Skeletal muscle cell (primary cell): Measurements from ENCODE around the gene SLC12A7.

Experiments
- DNase-seq: peaks from one replicate; pipeline ENCODE4 v3.0.0-alpha.2; 2010; ENCODE audit warnings: low read depth
- H3K4me3 ChIP-seq: 2 replicates; pipeline ENCODE4 v1.5.1; 2011; ENCODE audit warnings: low read depth, mild to moderate bottlenecking, control low read depth, low read length, moderate library complexity

Gene SLC12A7

DNA sequence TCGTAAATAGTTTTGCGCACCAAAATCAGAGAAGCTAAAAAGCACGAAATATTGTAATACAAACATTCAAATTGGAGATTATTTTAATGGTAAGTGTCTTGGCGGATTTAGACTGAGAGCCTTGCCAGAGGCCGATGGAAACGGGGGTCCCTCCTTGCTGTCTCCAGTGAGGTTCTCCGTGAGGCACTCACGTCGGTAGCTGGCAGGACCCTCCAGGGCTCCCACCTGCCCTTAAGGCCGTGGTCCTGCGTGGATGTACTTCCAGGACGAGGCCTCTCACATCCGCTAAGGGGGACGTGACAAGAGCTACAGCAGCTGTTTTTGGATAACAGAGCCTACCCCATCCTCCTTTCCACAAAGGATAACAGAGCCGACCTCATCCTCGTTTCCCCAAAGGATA, 95.4 kb downstream of the SLC12A7 start:
- no peak for DNase-seq
- no peak overlapping the region for H3K4me3 ChIP-seq

DNA sequence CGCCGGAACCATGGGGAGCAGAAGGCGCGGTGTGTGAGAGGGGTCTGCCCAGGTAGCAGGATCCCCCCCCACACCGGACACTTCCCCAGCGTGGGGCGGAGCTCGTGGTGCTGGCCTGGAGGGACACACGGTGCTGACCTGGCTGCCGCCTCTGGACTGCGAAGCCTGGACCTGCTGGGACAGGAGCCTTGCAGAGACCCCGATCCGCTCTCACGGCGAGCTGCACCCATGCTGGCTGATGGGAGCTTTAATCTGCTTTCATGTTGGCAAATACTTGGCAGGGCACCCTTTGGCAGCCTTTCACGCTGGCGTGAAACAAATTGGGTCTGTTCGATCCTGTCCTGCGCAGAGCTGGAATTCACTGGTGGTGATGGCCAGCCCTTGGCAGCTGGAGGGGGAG, 95.8 kb downstream of the SLC12A7 start:
- DNase-seq = no peak
- H3K4me3 ChIP-seq = no peak overlapping the region

DNA sequence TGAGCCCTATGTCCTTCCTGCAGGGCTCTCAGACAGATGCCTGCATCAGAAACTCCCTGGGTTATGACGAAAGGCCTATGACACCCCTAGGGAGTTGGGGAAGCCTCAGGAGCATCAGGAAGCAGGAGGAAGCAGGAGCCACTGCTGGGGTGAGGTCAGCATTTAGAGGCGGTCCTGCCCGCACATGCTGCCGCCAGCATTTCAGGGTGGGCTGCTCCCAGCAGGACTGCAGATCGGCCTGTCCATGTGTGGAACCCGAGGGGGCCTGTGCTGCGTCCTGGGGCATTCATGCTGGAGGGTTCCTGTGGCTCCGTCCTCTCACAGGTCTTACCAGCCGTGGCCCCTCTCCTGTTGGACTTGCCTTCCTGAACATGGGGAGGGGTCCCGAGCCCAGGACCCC, 96.4 kb downstream of the SLC12A7 start:
- H3K4me3 ChIP-seq = no peak overlapping the region

DNA sequence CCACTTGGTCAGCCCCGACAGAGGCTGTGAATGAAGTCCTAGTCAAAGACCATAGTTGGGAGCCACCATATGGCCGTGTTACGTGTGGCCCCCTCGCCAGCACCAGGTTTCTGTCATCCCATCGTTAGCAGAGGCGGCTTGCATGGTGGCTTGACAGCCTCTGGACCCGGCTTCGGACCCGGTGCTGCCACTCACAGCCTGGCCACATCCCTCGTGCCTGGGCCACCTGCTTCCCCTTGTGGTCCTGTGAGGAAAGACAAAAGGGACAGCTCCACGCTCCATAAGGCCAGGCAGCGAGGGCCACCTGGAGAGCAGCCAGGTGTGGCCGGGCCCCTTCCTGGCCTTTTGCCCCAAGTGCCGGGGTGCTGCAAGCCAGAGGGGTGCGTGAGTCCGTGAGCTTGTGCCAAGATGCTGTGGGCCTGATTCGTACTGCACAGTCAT, 97.1 kb downstream of the SLC12A7 start:
- no peak for DNase-seq
- H3K4me3 ChIP-seq = no peak overlapping the region

More for the DNA sequence above, 96.4 kb downstream of the SLC12A7 start:
- DNase-seq = no peak

DNA sequence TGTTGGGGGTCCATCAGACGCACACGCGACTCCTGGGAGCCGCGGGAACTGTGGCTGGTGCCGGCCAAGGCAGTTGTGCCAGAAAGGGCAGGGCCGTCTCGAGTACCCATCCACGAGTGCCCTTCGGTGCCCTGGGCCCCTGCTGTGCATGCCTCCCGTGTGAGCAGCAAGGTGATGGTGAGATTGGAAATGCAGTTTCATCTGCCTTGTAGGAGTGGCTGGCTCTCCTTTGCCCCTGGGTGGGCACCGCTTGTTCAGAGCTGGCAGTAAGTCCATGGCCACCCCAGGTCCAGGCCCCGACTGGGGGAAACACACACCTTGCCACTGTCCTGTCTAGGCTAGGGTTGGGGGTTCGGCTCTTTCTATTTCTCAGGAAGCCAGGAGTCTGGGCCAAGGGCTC, 97.5 kb downstream of the SLC12A7 start:
- H3K4me3 ChIP-seq = no peak overlapping the region
- no peak for DNase-seq

DNA sequence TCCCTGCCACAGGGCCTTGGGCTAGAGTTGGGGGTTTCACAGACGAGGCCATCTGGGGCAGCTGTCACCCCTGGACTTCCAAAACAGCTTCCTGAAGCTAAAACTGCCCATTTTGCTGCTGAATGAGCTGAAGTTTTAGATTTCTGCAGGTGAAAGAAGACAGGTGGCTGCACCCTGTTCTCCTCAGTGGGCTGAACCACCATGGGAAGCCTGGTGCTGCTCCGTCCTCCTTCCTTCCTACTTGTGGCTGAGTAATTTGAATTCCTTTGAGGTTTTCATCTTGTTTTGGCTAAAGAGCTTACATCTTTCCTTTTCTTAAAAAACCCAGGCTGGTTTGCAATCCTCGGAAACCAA, 97.9 kb downstream of the SLC12A7 start:
- no peak for DNase-seq
- H3K4me3 ChIP-seq = no peak overlapping the region

DNA sequence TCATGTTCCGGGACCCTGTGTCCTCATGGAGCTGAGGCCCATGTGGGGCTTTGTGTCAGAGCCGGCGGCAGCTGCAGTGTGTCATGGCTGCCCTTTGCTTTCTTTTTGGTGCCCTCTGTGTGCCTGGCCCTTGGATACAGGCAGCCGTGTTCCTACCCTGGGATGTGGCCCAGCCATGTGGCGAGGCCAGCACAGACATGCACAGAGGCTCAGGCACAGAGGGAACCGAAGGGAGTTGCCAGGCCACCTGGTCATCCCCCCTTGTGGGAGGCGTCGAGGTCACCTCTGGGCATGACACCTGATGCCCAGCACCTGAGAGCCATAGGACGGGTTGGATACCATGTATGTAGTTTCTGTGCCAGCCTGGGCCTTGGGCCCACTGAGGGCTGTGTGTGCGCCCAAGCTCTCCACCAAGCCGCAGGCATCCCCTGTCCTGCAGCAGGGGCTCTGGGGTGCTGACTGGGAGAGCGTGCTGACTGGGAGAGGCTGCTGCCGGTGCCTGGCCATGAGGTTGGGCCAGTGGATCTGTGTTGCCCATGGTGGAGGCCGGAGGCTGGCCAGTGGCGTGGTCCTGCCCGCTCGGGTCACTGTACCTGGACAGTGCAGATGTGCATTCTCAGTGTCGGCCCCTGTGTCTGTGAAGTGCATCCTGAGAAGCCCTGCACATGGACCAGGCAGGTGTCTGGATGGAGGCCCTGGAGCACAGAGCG, 98.5 kb downstream of the SLC12A7 start:
- no peak for DNase-seq
- H3K4me3 ChIP-seq = no peak overlapping the region

DNA sequence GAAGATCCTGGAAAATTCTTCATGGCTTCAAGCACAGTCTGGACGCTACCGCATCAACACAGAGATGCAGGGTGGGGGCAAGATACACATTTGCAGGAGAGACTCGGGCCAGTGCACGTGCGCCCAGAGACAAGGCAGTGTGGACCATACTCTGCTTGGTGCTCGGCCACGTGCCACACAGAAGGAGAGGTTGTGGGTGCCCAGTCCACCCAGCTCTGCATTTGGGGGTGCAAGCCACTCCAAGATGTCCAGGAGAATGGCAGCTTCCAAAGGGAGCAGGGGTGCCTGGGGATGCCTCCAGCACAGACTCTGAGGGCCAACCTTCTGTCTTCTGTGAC, 99.0 kb downstream of the SLC12A7 start:
- no peak overlapping the region for H3K4me3 ChIP-seq
- DNase-seq = no peak

DNA sequence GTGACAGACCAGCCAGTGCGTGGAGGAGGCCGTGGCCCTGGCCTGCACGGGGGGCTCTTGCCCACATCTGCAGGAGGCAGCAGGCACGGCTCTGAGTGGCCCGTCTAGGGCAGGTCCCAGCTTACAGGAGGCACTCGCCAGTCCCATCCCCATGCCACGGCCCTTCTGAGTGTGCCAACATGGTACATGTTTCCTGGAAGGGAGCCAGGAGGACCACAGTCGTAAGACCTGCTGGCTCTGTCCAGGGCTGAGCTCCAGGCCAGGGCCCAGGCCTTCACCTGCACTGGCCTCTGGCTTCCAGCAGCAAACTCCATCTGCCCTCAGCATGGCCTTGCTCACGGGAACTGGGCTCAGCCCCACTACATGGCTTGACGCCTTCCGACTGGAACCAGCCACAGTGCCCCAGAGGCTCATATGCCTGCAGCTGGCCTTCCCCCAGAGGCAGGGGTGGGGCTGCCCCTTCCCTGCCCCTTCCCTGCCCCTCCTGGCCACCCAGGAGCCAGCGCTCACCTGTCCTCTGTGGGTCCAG, 99.5 kb downstream of the SLC12A7 start:
- DNase-seq = no peak
- no peak overlapping the region for H3K4me3 ChIP-seq

DNA sequence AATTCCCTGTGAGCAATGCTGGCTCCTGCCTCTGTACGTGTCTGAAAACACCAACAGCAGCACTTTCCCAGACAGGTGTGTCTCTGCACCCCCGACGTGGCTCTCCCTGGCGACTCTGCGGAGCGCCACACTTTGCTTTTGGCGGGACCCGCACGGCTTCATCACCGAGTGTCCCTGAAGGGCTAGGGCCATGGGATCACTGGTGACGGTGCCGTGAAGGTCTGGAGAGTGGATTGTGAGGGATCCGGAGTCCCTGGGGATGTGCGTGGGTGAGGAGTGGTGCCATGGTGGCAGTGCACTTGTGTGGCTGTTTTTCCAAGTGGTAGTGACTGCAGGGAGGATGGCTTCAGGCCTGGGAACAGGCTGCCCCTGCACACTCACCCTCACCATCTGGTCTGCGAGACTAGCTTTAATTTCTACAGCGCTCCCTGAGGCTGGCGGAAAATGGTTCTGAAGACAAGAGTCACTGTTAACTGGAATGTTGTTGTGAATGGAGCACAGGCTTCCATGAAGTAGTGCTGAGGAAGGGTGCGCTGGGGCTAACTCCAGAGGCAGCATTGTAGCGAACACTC, 100.0 kb downstream of the SLC12A7 start:
- no peak for DNase-seq

DNA sequence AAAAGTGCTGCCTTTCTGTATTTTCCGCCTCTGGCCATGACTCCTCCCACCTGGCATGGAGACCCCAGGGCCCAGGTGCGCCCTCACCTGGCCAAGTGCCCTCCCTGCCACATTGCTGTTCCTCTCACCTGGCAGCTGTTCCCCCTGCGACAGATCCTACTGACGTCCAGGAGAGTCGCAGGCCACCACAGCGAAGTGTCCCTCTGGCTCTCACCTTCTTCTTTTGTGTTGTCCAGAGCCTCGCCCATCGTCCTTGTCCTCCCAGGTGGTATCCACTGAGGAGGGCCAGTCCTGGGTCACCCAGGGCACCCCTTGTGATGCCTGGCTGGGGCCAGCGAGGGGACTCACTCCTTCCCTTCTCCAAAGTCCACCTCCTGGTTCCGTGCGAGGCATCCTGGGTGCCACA, 100.6 kb downstream of the SLC12A7 start:
- no peak for DNase-seq

More for the DNA sequence above, 100.0 kb downstream of the SLC12A7 start:
- no peak overlapping the region for H3K4me3 ChIP-seq

DNA sequence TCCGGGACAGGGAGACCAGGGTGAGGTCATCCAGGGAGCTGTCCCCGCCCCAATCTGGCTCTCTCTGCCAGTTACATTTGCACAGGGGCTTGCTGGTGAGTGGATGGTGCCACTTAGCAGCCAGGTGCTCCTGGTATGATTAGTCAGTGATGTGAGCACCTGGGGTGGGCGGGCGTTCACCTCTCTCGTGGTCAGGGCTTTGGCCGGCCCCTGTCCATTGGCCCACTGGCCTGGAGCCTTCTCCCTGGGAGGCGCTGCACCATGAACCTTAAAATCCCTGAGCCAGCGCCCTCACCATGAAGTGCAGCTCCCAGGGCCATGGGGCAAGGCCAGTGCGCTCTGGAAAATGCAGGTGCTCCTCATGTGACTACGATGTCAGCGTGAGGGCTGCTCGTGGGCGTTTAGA, 101.2 kb downstream of the SLC12A7 start:
- DNase-seq = no peak
- H3K4me3 ChIP-seq = no peak overlapping the region

More for the DNA sequence above, 100.6 kb downstream of the SLC12A7 start:
- no peak overlapping the region for H3K4me3 ChIP-seq

DNA sequence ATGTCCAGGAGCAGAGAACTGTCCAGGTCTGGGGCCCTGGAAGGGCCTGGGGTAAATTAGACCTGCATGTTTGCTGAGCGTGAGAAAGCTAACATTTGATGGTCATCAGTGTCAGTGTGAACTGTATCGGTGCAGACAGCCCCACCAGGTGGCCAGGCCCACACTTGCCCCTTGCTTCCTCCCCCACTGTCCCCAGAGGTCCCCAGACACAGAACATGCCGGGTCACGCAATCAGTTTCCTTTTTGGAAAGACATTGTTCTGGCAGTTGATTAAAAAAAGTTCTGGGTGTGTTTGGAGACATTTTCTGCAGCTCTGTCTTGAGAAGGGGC, 101.7 kb downstream of the SLC12A7 start:
- no peak for DNase-seq

DNA sequence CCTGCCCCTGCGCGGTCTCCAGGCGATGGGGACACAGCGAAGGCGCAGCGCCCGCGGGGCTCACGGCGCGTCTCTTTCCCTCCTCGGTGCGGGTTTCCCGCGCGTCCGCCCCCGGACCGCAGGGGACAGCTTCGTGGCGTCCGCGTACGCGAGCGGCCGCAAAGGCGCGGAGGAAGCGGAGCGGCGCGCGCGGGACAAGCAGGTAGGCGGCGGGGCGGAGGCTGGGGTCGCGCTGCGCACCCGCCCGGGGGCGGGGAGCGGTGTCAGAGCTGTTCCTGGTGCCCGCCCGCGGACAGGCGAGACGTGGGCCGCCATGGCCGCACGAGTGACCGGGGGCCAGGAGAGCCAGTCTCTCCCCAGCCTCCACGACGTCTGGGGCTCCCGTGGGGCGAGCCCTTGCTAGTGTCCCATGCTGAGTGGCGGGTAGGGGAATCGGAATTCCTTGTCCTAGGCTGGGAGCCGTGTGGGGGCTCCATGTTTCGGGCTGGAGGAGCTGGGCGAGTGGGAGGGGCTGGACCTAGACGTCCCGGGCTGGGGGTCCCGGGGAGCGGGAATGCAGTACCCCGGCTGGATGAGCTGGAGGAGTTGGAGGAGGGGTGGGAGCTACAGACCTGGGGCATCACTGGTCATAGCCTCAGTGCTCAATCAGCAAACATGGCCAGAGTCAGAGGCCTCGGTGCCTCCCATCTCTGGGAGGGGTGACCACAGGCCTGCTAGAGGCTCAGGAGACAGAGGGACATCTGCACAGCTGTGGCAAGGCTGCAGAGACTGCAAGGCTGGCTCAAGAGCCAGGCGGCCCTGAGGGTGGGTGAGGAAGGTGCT, 102.3 kb downstream of the SLC12A7 start:
- H3K4me3 ChIP-seq = no peak overlapping the region
- DNase-seq = no peak

More for the DNA sequence above, 101.7 kb downstream of the SLC12A7 start:
- no peak overlapping the region for H3K4me3 ChIP-seq

DNA sequence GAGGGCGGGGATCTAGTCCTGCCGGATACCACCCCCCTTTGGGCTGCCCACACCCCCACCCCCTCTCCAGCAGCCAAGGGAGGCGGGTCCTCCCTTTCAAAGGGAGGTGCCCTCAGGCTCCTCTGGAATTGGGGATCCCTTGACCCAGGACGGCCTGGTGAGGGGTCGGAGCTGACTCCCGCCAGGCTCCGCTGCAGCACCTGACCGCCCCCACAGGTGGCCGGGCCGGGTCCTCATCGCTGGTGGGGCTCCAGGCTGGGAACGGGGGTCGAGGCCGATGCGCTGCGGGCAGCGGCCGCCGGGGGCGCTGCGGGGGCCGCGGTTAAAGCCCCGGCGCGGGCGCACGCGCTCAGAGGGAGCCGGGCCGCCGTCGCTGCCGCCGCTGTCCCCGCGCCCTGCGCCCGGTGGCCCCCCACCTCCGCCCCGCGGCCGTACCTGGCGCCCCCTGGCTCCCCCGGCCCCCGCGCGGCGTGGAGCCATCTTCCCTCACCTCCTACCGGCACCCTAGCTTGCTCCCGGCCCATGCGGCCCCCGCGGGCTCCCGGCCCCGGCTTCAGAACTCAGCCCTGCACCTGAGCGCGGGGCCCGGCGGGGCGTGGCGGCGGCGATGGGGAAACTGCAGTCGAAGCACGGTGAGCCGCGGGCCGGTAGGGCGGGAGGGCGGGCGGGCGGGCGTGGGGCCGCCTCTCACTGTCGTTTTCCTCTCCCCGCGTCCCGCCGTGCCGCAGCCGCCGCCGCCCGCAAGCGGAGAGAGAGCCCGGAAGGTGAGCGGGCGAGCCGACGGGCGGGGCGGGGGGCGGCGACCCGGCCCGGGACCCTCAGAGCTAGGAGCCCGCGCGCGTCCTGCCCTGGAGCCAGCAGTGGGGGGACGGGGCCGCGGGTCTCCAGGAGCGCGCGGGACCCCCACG, 103.2 kb downstream of the SLC12A7 start, which contains the start of gene NKD2:
NKD2 (plus strand) TSS at position 352 of the 908 bp plus-strand sequence; CDS start at position 608, 256 bp downstream.
- no peak for DNase-seq
- H3K4me3 ChIP-seq = no peak within 1 kb of the TSS

DNA sequence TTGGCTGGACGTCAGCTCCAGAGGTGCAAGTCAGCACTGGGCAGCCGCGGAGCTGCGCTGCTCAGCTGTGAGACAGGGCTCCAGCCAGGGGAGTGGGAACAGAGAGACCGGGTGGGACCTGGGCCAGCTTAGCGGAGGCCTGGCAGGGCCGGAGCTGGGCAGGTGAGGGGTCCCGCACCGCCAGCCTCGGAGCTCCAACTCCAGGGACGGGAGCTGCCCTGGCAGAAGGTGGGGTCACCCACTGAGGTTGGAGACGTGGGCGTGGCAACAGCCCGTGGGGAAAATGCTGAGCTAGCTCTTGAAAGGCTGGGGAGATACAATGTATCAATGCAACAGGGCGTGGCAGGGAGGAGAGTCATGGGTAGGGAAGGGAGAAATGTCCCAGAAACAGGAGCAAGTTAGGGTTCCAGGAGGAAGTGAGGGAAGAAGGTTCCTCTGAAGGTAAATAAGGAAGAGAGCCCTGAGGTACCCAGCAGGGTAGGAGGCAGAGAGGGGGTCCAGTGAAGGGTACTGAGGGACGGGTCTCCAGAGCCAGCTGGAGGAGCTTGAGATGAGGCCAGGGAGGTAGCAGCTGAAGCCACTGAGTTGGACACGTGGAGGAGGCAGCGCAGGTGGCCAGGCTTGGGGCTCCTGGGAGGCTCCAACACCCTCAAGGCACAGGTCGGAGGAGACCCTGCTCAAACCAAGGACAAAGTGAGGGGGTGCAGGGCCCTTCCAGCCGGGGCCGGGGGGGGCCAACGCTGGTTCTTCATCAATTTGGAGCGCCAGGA, 104.0 kb downstream of the SLC12A7 start:
- DNase-seq = no peak
- H3K4me3 ChIP-seq = no peak overlapping the region

DNA sequence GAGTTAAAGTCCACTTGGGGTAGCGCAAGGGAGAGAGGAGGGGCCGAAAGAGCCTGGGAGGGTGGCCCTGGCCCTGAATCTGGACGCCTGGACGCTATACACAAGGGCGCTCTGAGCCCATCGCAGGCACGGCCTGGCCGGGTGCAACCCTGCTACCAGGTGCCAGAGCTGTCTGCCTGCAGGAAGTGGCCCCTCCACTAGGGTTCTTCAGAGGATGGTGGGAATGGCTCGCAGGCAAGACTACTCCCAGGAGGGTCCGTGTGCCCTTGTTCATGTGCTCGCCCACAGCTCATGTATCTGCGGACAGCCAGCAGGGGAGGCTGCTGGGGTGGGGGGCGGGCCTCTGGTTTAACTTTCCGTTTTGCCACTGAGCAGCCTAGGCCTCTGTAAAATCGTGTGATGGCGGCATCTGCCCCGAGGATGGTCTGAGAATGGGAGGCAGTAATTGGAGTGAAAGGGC, 104.6 kb downstream of the SLC12A7 start:
- no peak overlapping the region for H3K4me3 ChIP-seq
- DNase-seq = no peak

DNA sequence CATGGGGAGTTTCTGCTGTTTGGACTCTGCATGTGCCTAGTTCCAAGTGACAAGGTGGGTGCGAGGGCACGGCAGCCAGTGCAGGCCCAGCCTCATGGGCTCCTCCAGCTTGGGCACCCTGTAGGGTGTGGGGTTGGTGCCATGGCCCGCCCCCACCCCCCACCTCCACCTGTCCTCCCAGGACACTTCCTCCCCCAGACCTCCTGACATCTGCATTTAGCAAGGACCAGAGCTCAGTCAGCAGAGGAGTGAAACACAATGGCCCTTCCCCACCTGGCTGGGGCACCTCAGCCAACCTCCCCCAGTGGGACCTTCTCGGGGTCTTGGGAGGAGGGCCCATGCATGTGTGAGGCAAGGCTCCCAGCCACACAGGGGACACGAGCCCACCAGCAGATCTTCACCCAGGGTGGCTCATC, 105.2 kb downstream of the SLC12A7 start:
- DNase-seq = no peak
- no peak overlapping the region for H3K4me3 ChIP-seq
